NCI-H1694 treated with DMSO at 0.1 percent for 48 hours (cell line): Measurements from ENCODE around the gene LARP4B.
A peak's percentile ranks its signal among the peaks of the same experiment; 100 is the strongest.

Experiments
- DNase-seq: peaks from one replicate; lab custom pipeline; 2025; lab: John Stamatoyannopoulos, UW

LARP4B gene

GRCh38 chr10:931326-932318 is at the start of gene LARP4B:
TSS of gene LARP4B (minus strand) at chr10:931705. CDS start at chr10:885721, 45,984 bp downstream.
- DNase-seq = peak; percentile 88

DNA sequence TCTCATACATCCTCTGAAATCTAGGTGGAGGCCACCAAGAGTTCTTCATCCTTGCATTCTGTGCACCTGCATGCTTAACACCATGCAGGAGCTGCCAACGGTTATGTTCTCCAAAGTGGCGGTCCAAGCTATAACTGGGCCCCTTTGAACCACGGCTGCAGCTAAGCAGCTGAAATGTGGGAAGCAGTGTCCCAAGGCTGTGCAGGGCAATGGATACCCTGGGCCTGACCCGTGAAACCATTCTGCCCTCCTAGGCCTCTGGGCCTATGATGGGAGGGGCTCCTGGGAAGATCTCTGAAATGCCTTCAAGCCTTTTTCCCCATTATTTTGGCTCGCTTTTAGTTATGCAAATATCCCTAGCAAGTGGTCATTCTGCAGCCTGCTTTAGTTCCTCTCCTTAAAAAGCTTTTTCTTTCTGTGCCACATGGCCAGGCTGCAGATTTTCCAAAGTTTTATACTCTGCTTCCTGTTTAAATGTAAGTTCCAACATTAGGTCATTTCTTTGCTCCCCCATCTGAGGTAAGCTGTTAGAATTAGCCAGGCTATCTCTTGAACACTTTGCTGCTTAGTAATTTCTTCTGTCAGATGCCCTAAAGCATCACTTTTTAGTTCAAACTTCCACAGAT is 49.1 kb upstream of the LARP4B start:
- no peak for DNase-seq

DNA sequence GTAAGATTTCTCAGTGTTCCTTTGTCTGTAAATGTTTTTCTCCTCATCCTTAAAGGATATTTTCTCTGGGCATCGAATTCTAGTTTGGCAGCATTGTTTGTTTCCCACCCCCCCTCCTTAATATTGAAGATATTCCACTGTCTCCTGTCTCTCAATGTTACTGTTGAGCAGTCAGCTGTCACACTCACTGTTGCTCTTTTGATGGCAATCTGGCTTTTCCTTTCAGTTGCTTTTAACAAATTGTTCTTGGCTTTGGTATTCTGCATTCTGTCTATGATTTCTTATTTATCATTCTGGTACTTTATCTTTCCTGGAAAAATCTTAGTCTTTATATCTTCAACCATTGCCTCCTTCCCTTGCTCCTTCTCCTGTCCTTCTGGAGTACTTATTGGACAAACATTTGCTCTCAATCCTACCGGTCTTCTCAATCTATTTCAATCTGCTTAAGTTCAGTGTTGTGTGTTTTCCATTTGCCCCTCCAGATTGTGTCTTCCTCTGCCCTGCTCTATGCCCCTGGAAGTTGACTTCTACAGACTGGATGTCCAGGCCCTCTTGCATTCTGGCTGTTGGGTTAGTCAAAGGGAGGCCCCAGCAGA is 47.4 kb upstream of the LARP4B start:
- DNase-seq = no peak

DNA sequence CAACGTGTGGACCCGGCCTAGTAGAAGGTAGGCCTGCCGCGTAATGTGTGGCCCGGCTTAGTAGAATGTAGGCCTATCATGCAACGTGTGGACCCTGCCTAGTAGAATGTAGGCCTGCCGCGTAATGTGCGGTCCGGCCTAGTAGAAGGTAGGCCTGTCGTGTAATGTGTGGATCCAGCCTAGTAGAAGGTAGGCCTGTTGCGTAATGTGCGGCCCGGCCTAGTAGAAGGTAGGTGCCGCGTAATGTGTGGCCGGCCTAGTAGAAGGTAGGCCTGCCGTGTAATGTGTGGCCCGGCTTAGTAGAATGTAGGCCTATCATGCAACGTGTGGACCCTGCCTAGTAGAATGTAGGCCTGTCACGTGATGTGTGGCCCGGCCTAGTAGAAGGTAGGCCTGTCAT is 44.8 kb upstream of the LARP4B start:
- DNase-seq = no peak

- DNase-seq = no peak
Measured at GRCh38 chr10:974785-975074, 43.2 kb upstream of the LARP4B start.

GRCh38 chr10:974038-974784 is 42.7 kb upstream of the LARP4B start:
- no peak for DNase-seq

DNA sequence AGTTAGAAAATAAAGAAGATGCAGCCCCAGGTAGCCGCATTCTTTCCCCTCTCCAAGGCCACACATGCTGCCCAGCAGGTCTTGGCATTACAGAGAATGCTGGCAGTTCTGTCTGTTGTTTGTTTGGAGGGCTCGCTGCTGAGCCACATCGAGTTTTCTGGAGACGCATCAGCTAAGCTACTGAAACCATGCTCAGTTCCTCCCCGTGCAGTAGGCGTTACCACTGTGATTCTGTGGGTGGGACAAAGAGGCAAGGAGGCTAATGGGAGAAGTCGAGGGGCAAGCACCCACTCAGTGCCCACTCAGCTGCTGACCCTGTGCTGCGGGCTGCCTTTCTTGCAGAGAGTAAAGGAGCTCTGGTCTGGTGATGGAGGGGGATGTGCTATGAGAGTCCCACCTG is 41.3 kb upstream of the LARP4B start:
- DNase-seq = no peak

DNA sequence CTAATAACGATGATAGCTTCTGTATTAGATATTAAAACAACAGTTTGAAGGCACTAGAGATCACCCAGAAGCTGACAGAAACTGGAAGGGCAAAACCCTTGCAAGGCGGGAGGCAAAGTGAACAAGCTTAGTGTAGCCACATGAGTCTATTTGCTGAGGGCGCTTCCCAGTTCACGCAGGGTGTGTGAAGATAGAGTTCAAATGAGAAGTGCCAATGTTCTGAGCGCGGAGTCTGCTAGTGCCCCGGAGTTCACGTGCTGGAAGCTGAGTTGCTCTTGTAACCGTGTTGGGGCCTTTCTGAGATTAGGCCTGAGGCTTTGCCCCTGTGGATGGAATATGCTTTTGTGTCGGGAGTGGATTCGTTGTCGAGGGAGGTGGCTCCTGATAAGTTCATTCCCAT is 40.1 kb upstream of the LARP4B start:
- DNase-seq = no peak

GRCh38 chr10:971150-971542 is 39.6 kb upstream of the LARP4B start:
- no peak for DNase-seq

- DNase-seq = no peak
Measured at GRCh38 chr10:970311-971149, 39.0 kb upstream of the LARP4B start.

DNA sequence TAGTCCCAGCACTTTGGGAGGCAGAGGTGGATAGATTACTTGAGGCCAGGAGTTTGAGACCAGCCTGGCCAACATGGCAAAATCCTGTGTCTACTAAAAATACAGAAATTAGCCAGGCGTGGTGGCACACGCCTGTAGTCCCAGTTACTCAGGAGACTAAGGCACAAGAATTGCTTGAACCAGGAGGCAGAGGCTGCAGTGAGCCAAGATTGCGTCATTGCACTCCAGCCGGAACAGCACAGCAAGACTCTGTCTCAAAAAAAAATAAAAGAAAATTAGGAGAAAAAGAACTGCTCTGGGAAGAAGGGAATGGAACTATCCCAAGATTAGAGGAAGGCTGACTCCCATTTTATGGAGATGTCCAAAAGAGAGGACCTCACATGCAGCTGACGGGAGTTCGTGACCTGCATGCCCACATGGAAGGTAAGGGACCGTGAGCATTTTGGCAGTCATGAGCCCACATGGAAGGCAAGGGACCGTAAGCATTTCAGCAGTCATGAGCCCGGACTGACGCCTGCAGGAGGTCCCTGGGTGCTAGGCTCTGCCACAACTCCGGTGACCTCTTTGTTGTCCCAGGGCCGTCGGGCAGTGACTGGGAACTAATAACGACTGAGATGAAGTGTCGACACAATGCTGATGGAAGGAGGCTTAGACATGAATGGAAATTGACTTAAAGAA is 38.1 kb upstream of the LARP4B start:
- no peak for DNase-seq

- no peak for DNase-seq
Measured at GRCh38 chr10:968546-969199, 37.2 kb upstream of the LARP4B start.

- DNase-seq = no peak
Measured at GRCh38 chr10:966466-967235, 35.1 kb upstream of the LARP4B start.

DNA sequence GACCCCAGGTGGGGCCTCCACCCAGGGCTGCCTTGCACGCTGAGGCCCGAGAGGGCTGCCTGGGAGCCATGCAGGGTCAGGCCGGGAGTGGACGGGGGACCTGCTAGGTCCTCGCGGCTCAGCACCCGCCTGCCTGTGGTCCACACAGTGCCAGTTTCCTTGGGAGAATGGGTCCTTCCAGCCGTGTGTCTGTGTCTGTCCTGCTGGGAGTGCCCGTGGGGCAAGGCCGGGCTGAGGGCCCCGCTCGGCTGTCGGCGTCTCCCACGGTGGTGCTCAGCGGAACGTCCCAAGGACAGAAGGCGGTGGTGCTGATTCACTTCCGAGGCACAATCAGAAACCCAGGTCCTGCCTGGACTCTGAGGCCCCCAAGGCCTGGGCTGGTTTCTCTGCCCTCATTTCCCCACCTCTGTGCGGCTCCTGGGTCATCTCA is 33.5 kb upstream of the LARP4B start:
- no peak for DNase-seq

GRCh38 chr10:964321-964987 is 32.9 kb upstream of the LARP4B start:
- DNase-seq = no peak

DNA sequence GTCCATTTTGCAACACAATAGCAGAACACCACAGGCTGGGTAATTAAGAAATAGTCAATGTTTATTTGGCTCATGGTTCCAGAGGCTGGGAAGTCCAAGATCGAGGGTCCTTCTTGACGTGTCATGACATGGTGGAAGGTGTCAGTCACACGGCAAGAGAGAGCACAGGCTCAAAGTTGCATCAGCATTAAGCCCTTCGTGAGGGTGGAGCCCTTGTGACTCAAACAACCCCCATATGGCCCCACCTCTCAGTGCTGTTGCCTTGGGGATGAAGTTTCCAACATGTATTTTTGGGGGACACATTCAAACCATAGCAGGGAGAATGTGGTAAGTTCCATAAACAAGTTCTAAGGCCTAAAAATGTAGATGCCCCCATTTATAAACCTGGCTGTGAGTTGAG is 32.1 kb upstream of the LARP4B start:
- no peak for DNase-seq

DNA sequence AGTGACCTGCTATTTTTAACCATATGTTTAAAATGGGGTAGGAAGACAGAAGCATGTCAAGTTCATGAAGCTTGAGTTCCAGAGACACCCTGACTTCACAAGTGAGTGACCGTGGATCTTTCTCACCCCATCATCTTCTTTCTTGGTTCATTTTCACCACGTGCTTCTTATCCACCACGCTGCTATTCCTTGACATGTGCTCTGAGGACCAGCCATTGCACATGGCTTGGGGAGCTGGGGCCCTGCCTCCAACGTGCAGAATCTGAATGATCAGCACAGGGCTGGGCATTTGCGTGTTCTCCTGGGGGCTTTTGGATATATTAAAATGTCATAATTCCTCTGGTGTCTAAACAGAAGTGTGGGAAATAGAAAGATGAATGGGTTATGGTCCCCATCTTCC is 31.7 kb upstream of the LARP4B start:
- DNase-seq = no peak

- no peak for DNase-seq
Measured at GRCh38 chr10:962342-962741, 30.8 kb upstream of the LARP4B start.

DNA sequence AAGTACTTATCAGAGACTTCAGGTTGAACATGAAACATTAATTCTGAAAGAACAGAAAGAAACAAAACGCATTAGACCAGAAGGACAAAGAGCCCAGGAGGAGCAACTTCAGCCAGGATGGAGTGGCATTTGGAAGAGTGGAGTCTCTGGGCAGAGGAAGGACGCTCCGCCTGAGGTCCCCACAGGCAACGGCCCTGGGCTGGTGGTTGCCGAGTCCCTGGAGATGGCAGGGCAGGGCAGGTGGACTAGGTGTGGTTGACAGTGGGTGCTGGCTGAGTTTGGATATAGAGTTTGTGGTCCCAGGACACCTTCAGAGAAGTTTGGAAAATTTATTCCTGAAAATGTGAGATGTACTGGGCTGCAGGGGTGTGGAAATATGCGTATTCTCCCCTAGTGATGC is 27.4 kb upstream of the LARP4B start:
- DNase-seq = no peak
